SK-N-SH (cell line): ENCODE results near the gene ZBTB12. TPM values are rescaled to one million over a fixed set of nuclear protein-coding genes. Genes with fewer than 3 reads are reported as not detected.

Source experiments
- CTCF ChIA-PET: fragments of 300-600, 350-600 bp; formaldehyde crosslinking; extraction: SDS; loops from one replicate; lab custom pipeline; 2021; lab: Yijun Ruan, JAX
- POLR2A ChIA-PET: fragments of 350-600 bp; sonication (Branson Sonifier 250); formaldehyde crosslinking; extraction: SDS; loops from one replicate; lab custom pipeline; 2020; ENCODE audit warnings: antibody characterized with exemption, inconsistent platforms; lab: Yijun Ruan, JAX
- DNase-seq: peaks from one replicate; pipeline ENCODE4 v3.0.0; 2012
- H2AFZ ChIP-seq: fragments of 200-600 bp; sonication (generic); 2 replicates; pipeline ENCODE4 v1.8.1; 2016; ENCODE audit warnings: antibody characterized with exemption, mild to moderate bottlenecking, low read depth
- H3F3A ChIP-seq: fragments of 200-600 bp; sonication (generic); replicated peaks from 2 replicates; pipeline ENCODE3; 2016; ENCODE audit warnings: antibody characterized with exemption, mild to moderate bottlenecking; ENCODE audit not compliant: insufficient read depth
- H3K27ac ChIP-seq, 2 experiments: fragments of 200-500 bp in 1 of 2; fragments of 200-600 bp in 1 of 2; sonication (Bioruptor generic) in 1 of 2; sonication (generic), shearing (Covaris generic) in 1 of 2; 2 replicates each; pipeline versions ENCODE4 v1.5.1 to v1.6.1; 2014 to 2016; ENCODE audit warnings: low read depth in 2 of 2, inconsistent platforms in 1 of 2, low read length in 1 of 2, mild to moderate bottlenecking in 1 of 2, mixed read lengths in 1 of 2
- H3K27me3 ChIP-seq: fragments of 200-600 bp; sonication (generic), shearing (Covaris generic); 2 replicates; pipeline ENCODE4 v1.6.1; 2016; ENCODE audit warnings: mixed run types; ENCODE audit not compliant: insufficient read depth
- H3K36me3 ChIP-seq, 2 experiments: fragments of 200-500 bp in 1 of 2; fragments of 200-600 bp in 1 of 2; sonication (Bioruptor generic) in 1 of 2; sonication (generic) in 1 of 2; replicated peaks in 1 of 2; 2 replicates each; pipeline versions ENCODE3 to v1.5.1; 2014 to 2016; ENCODE audit warnings: low read length in 1 of 2, mild to moderate bottlenecking in 1 of 2; ENCODE audit not compliant: insufficient read depth in 2 of 2, control insufficient read depth in 1 of 2
- H3K4me1 ChIP-seq, 2 experiments: fragments of 200-500 bp in 1 of 2; fragments of 200-600 bp in 1 of 2; sonication (Bioruptor generic) in 1 of 2; sonication (generic), shearing (Covaris generic) in 1 of 2; 2 replicates each; pipeline versions ENCODE4 v1.5.1 to v1.6.1; 2014 to 2016; ENCODE audit warnings: low read depth in 1 of 2, low read length in 1 of 2, mixed run types in 1 of 2; ENCODE audit not compliant: insufficient read depth in 2 of 2, control insufficient read depth in 1 of 2
- H3K4me2 ChIP-seq: fragments of 200-600 bp; sonication (generic), shearing (Covaris generic); 2 replicates; pipeline ENCODE4 v1.6.1; 2017; ENCODE audit warnings: mixed run types
- H3K4me3 ChIP-seq, 2 experiments: fragments of 200-500 bp in 1 of 2; fragments of 200-600 bp in 1 of 2; sonication (Bioruptor generic) in 1 of 2; sonication (generic), shearing (Covaris generic) in 1 of 2; 2 replicates each; pipeline versions ENCODE4 v1.5.1 to v1.8.1; 2014 to 2016; ENCODE audit warnings: low read depth in 2 of 2, inconsistent platforms in 1 of 2, low read length in 1 of 2, mild to moderate bottlenecking in 1 of 2, mixed read lengths in 1 of 2, moderate library complexity in 1 of 2
- H3K79me2 ChIP-seq: fragments of 200-600 bp; sonication (generic); 2 replicates; pipeline ENCODE4 v1.8.1; 2017; ENCODE audit warnings: mild to moderate bottlenecking; ENCODE audit not compliant: insufficient read depth
- H3K9ac ChIP-seq: fragments of 200-600 bp; sonication (generic); 2 replicates; pipeline ENCODE4 v1.6.1; 2017; ENCODE audit warnings: mixed run types
- H3K9me2 ChIP-seq: fragments of 200-600 bp; sonication (generic); 2 replicates; pipeline ENCODE4 v1.6.1; 2017; ENCODE audit warnings: mixed run types
- H3K9me3 ChIP-seq: fragments of 200-600 bp; sonication (generic); 2 replicates; pipeline ENCODE4 v1.6.1; 2017; ENCODE audit warnings: mixed run types, mild to moderate bottlenecking, moderate library complexity
- H4K20me1 ChIP-seq: fragments of 200-600 bp; sonication (generic); 2 replicates; pipeline ENCODE4 v1.6.1; 2017; ENCODE audit warnings: mild to moderate bottlenecking, mixed run types; ENCODE audit not compliant: insufficient read depth
- ELF1 ChIP-seq: IDR thresholded peaks from 2 replicates; pipeline ENCODE4 v1.4.0; 2012
- FOXJ3 ChIP-seq: sonication (generic); formaldehyde crosslinking; IDR thresholded peaks from 2 replicates; pipeline ENCODE4 v1.5.1; 2020; ENCODE audit warnings: mild to moderate bottlenecking, missing genetic modification reagents
- FOXM1 ChIP-seq: IDR thresholded peaks from 2 replicates; pipeline ENCODE4 v1.4.0; 2012; ENCODE audit warnings: low read depth, mild to moderate bottlenecking
- GABPA ChIP-seq: IDR thresholded peaks from 2 replicates; pipeline ENCODE4 v1.4.0; 2012; ENCODE audit warnings: low read depth, mild to moderate bottlenecking
- GATA2 ChIP-seq: sonication (generic); formaldehyde crosslinking; IDR thresholded peaks from 2 replicates; pipeline ENCODE4 v1.5.0; 2020; ENCODE audit warnings: mild to moderate bottlenecking, missing genetic modification reagents
- MEF2A ChIP-seq: IDR thresholded peaks from 2 replicates; pipeline ENCODE4 v1.4.0; 2012; ENCODE audit warnings: low read depth, borderline replicate concordance
- MXI1 ChIP-seq: IDR thresholded peaks from 2 replicates; pipeline ENCODE4 v1.6.1; 2012; ENCODE audit warnings: mild to moderate bottlenecking, low read depth, low read length, improper control_type of control experiment
- NRF1 ChIP-seq: IDR thresholded peaks from 2 replicates; pipeline ENCODE4 v1.6.1; 2012; ENCODE audit warnings: low read depth, mild to moderate bottlenecking, low read length
- POLR2AphosphoS5 ChIP-seq: IDR thresholded peaks from 2 replicates; pipeline ENCODE4 v1.6.1; 2012; ENCODE audit warnings: low read depth, low read length
- RAD21 ChIP-seq: IDR thresholded peaks from 2 replicates; pipeline ENCODE4 v1.6.1; 2012; ENCODE audit warnings: mild to moderate bottlenecking, low read length
- RFX5 ChIP-seq: IDR thresholded peaks from 2 replicates; pipeline ENCODE4 v1.6.1; 2012; ENCODE audit warnings: mild to moderate bottlenecking, improper control_type of control experiment, low read length
- RXRA ChIP-seq: IDR thresholded peaks from 2 replicates; pipeline ENCODE4 v1.4.0; 2012; ENCODE audit warnings: low read depth, mild to moderate bottlenecking, borderline replicate concordance
- SIN3A ChIP-seq: IDR thresholded peaks from 2 replicates; pipeline ENCODE4 v1.6.1; 2012; ENCODE audit warnings: low read depth, mild to moderate bottlenecking, low read length, moderate library complexity, borderline replicate concordance
- SMC3 ChIP-seq: IDR thresholded peaks from 2 replicates; pipeline ENCODE4 v1.6.1; 2012; ENCODE audit warnings: low read depth, low read length, improper control_type of control experiment
- TAF1 ChIP-seq: IDR thresholded peaks from 2 replicates; pipeline ENCODE4 v1.6.1; 2012; ENCODE audit warnings: low read depth, mild to moderate bottlenecking, low read length, moderate library complexity, borderline replicate concordance
- WGBS: methylation state at CpG from one replicate; pipeline ENCODE4 v1.1.6; 2017; ENCODE audit warnings: low lambda C conversion rate; 5-methylcytosine and 5-hydroxymethylcytosine counted together
- polyA plus RNA-seq, 3 experiments: library from polyadenylated mRNA; depleted of rRNA; stranded (reverse); fragments of >200 nt; gene quantifications; 2 replicates each; pipeline ENCODE4 v1.2.3, GENCODE V29; 2012
- TF ChIP-seq, protein P1 (sequence below): fragments of 150-350 bp; IDR thresholded peaks from 2 replicates; pipeline ENCODE4 v1.6.1; 2016; ENCODE audit warnings: mild to moderate bottlenecking, low read depth, low read length
- TF ChIP-seq, protein P2 (sequence below): fragments of 150-350 bp; IDR thresholded peaks from 2 replicates; pipeline ENCODE4 v1.6.1; 2017; ENCODE audit warnings: antibody characterized with exemption, low read length, low read depth, borderline replicate concordance
- TF ChIP-seq, protein P3 (sequence below): IDR thresholded peaks from 2 replicates; pipeline ENCODE4 v1.4.0; 2012; ENCODE audit warnings: low read depth, borderline replicate concordance
- TF ChIP-seq, protein P4 (sequence below): IDR thresholded peaks from 2 replicates; pipeline ENCODE4 v1.4.0; 2012; ENCODE audit warnings: low read depth

Gene ZBTB12
- polyA plus RNA-seq, 1 of the 3 experiments (the other 2 are of a cell fraction), result 8.3 TPM

DNA sequence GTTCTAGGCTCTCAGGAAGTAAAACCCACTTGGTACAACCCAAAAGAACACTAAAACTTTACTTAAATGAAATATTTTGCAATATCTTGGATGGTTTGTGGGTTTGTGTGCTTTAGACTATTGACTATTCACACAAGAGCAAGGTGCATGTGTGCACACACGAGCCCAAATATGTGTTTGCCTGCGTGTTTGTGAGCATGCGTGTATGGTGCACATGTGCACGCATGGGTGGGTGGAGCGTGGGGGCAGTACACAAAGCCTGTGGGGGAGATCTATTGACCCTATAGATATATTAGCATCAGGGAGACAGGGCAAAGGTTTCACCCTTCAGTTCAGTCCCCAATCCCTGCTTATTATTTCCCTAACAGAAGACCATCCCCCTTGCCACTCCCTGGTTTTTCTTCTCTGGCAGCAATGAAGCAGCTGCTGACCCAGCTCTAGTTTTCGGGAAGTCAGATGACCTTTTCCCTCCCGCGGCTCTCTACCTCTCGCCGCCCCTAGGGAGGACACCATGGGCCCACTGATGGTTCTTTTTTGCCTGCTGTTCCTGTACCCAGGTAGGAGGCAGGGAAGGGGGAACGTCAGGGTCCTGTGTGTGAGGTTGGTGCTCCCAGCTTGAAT lies 25.5 kb upstream of the ZBTB12 start, which contains the start of gene C2:
TSS of gene C2 (plus strand) at position 476 of the 621 bp plus-strand sequence. CDS start at position 512, 36 bp downstream.
- Histone ChIP-seq H3K4me3 (no peak within 1 kb of the TSS), H3K9me2 (no peaks in the 10 kb centered on the region), H4K20me1 (no peaks in the 10 kb centered on the region), H3K27ac (no peak within 1 kb of the TSS), H3K4me1 (no peaks in the 10 kb centered on the region), H3K4me2 (no peak within 1 kb of the TSS), H3K9me3 (no peaks in the 10 kb centered on the region), H3F3A (no peaks in the 10 kb centered on the region), H3K36me3 (no peaks in the 10 kb centered on the region), H3K27me3 (no peaks in the 10 kb centered on the region), H2AFZ (no peak within 1 kb of the TSS), H3K79me2 (no peaks in the 10 kb centered on the region), H3K9ac (no peak within 1 kb of the TSS)
- no peak for DNase-seq
- TF ChIP-seq ELF1 (no peak), NRF1 (no peak), FOXM1 (no peak), RAD21 (no peak), GABPA (no peak), RFX5 (no peak), FOXJ3 (CRISPR knock-in tag) (no peak), POLR2AphosphoS5 (no peak), MEF2A (no peak), SIN3A (no peak), SMC3 (no peak), MXI1 (no peak), GATA2 (CRISPR knock-in tag) (no peak), TAF1 (no peak), RXRA (no peak)
- TF ChIP-seq, protein P1, sequence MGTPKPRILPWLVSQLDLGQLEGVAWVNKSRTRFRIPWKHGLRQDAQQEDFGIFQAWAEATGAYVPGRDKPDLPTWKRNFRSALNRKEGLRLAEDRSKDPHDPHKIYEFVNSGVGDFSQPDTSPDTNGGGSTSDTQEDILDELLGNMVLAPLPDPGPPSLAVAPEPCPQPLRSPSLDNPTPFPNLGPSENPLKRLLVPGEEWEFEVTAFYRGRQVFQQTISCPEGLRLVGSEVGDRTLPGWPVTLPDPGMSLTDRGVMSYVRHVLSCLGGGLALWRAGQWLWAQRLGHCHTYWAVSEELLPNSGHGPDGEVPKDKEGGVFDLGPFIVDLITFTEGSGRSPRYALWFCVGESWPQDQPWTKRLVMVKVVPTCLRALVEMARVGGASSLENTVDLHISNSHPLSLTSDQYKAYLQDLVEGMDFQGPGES, result no peak
- TF ChIP-seq, protein P2, sequence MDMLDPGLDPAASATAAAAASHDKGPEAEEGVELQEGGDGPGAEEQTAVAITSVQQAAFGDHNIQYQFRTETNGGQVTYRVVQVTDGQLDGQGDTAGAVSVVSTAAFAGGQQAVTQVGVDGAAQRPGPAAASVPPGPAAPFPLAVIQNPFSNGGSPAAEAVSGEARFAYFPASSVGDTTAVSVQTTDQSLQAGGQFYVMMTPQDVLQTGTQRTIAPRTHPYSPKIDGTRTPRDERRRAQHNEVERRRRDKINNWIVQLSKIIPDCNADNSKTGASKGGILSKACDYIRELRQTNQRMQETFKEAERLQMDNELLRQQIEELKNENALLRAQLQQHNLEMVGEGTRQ, result no peak
- TF ChIP-seq, protein P3, sequence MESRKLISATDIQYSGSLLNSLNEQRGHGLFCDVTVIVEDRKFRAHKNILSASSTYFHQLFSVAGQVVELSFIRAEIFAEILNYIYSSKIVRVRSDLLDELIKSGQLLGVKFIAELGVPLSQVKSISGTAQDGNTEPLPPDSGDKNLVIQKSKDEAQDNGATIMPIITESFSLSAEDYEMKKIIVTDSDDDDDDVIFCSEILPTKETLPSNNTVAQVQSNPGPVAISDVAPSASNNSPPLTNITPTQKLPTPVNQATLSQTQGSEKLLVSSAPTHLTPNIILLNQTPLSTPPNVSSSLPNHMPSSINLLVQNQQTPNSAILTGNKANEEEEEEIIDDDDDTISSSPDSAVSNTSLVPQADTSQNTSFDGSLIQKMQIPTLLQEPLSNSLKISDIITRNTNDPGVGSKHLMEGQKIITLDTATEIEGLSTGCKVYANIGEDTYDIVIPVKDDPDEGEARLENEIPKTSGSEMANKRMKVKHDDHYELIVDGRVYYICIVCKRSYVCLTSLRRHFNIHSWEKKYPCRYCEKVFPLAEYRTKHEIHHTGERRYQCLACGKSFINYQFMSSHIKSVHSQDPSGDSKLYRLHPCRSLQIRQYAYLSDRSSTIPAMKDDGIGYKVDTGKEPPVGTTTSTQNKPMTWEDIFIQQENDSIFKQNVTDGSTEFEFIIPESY, result no peak
- TF ChIP-seq, protein P4, sequence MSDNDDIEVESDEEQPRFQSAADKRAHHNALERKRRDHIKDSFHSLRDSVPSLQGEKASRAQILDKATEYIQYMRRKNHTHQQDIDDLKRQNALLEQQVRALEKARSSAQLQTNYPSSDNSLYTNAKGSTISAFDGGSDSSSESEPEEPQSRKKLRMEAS, result no peak
- CTCF ChIA-PET, result no interaction called here
- POLR2A ChIA-PET, result no interaction called here
- WGBS, result 62% methylated on average over 11 of the region's 11 CpGs
